ENCODE results near the gene TRIM17.
"Not testable (repeated sequence)": the region's sequence is repeated elsewhere in the genome, so short reads cannot be mapped to it uniquely, and the experiment has no call there.

The TRIM17 gene

DNA sequence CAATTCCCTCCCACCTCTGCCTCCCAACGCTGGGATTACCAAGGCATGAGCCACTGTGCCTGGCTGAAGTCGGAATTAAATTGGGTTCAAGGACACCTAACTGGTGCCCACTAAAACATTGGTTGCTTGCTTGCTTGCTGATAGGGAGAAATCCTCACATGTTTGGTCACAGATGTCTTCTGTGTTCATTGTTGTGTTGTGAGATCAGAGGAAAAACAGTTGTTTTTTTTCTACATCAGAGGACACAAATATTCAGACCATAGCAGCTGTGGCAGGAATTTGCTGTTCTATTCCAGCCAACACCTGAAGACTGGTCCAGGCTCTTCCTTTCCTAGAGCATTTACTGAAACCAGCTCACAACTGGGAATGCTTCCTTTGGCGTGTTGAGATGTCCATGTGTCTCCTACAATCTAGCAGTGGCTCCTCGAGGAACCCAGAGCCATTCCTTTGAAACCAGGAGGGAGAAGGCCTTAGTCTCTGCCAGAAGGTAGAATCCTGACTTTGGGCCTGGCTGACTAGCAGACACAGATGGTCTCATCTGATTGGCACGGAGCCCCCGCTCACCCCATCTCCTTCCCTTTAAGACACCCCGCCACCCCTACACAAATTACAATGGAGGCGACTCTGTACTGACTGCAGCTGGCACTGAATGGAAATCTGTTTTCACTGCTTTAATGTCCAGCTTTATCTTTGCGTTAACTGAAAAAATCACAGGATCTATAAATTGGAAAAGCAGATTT is 24.3 kb upstream of the TRIM17 start:
- Mint-ChIP-seq H3K27me3 (peaks cover 82 to 95% of the 10 kb centered on the region in 2 donors), H3K4me1 (ENCODE audit: low read depth in 2 of 2) (peaks cover 9 to 16% of the 10 kb centered on the region in 2 donors), H3K4me3 (no peak overlapping the region), H3K27ac (no peak overlapping the region), H3K36me3 (ENCODE audit: insufficient read depth) (peaks cover 4% of the 10 kb centered on the region), H3K9me3 (no peaks in the 10 kb centered on the region)
- DNase-seq (no peak), ATAC-seq (replicated peaks) (no peak)

DNA sequence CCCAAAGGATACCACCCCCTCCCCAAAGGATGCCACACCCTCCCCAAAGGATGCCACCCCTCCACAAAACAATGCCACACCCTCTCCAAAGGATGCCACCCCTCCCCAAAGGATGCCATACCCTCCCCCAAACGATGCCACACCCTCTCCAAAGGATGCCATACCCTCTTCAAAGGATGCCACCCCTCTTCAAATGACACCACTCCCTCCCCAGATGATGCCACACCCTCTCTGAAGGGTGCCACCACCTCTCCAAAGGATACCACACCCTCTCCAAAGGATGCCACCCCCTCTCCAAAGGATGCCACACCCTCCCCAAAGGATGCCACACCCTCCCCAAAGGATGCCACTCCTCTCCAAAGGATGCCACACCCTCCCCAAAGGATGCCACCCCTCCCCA is 21.6 kb upstream of the TRIM17 start:
- Mint-ChIP-seq H3K36me3 (ENCODE audit: insufficient read depth) (peaks cover 4% of the 10 kb centered on the region), H3K27ac (no peak overlapping the region), H3K27me3 (peaks cover 75 to 95% of the 10 kb centered on the region in 2 donors), H3K4me3 (no peak overlapping the region), H3K9me3 (no peaks in the 10 kb centered on the region), H3K4me1 (ENCODE audit: low read depth in 2 of 2) (peaks cover 0 to 7% of the 10 kb centered on the region in 2 donors)
- DNase-seq (no peak), ATAC-seq (replicated peaks) (no peak)

DNA sequence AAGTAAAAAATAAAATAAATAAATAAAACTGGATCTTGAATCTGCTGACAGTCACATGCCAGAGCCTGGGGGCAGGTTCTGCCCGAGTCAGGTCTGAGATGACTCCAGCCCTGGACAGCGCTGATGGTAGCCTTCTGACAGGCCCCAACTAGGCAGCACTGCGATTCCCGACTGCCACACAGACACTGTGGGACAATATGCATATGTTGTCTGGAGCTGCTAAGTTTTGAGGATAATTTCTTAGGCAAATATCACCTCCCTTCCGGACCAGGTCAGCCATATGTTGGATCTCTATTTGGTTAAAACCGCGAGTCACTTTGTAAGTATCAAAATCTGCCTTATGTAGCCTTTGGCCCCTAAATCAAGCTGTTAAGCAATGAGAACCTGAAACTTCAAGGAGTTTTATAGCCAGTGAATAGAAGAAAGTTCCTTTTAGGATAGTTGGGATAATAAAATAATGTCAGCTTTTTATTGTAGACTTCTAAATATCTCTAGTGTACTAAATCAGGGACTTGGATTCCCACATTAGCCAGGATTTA is 20.8 kb upstream of the TRIM17 start:
- H3K27me3 Mint-ChIP-seq: peaks cover 74 to 95% of the 10 kb centered on the region in 2 donors
- no peak for DNase-seq
- no peaks in the 10 kb centered on the region for H3K9me3 Mint-ChIP-seq
- ATAC-seq (replicated peaks): no peak
- H3K36me3 Mint-ChIP-seq (ENCODE audit: insufficient read depth): peaks cover 4% of the 10 kb centered on the region
- H3K4me3 Mint-ChIP-seq: no peak overlapping the region
- peaks cover 0 to 7% of the 10 kb centered on the region in 2 donors for H3K4me1 Mint-ChIP-seq (ENCODE audit: low read depth in 2 of 2)
- no peak overlapping the region for H3K27ac Mint-ChIP-seq

DNA sequence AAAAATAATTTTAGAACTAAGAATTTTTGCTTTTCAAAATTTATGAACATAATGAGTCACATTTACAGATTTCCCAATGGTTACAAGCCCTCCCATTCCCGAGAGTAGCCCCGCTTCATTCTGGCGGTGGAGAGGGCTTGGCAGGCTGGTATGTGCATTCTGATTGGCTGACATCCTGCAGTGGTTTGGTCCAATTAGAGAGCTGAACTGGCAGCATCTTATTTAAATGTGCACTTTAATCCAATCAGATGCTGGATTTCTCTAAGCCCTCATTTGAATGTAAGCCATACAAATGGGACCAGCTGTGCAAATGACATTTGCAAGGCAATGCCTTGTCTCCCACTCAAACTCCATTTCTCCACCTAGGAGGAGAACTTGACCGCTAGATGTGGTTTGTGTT is 18.0 kb upstream of the TRIM17 start:
- Mint-ChIP-seq H3K27me3 (peaks cover 47 to 81% of the 10 kb centered on the region in 2 donors), H3K27ac (no peak overlapping the region), H3K4me3 (no peak overlapping the region), H3K9me3 (no peaks in the 10 kb centered on the region), H3K36me3 (ENCODE audit: insufficient read depth) (no peaks in the 10 kb centered on the region), H3K4me1 (ENCODE audit: low read depth in 2 of 2) (peaks cover 0 to 5% of the 10 kb centered on the region in 2 donors)
- no peak for DNase-seq
- no peak for ATAC-seq (replicated peaks)

DNA sequence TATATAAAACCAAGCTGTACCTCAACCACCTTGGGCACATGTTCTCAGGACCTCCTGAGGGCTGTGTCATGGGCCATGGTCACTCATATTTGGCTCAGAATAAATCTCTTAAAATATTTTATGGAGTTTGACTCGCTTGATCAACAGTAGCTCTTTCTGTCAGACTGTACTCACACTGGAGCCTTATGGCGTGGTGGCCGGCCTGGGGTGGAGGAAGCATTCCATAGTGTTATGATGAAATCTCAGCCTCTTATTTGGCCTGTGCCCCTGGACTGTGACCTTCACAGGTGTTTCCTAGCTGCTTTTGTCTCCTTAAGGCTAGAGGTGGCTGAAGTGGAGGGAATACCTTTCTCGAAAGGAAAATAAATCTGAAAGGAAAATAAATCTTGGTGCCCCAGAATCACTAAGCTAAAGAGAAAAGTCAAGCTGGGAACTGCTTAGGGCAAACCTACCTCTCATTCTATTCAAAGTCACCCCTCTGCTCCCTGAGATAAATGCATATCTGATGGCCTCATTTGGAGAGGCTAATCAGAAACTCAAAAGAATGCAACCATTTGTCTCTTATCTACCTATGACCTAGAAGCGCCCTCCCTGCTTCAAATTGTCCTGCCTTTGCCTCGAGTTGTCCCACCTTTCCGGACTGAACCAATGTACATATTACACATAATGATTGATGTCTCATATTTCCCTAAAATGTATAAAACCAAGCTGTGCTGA is 16.8 kb upstream of the TRIM17 start:
- H3K4me1 Mint-ChIP-seq (ENCODE audit: low read depth in 2 of 2); DNase-seq; ATAC-seq (replicated peaks); H3K4me3 Mint-ChIP-seq; H3K9me3 Mint-ChIP-seq; H3K36me3 Mint-ChIP-seq (ENCODE audit: insufficient read depth); H3K27ac Mint-ChIP-seq: not testable (repeated sequence)
- H3K27me3 Mint-ChIP-seq: peaks cover 35 to 81% of the 10 kb centered on the region in 2 donors

DNA sequence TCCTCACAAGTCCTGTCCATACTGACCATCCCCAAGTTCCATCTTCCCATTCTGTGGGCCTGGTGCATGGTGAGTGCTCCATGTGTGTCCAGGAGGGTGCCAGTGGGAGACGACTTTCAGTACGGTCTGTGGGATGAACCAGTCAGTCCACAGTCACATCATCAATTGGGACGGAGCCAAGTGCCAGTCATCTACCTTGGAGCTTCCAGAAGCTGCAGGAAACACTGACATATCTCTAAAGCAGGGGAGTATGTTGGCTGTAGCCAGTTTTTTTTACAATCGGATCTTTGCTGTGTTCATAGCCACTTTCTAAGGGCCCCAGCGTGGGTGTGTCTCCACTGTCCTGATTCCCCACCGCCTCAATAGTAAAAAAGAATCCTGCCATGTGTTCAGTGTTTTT is 13.6 kb upstream of the TRIM17 start:
- ATAC-seq (replicated peaks) (no peak), DNase-seq (no peak)
- H3K36me3 Mint-ChIP-seq (ENCODE audit: insufficient read depth): no peaks in the 10 kb centered on the region
- H3K4me1 Mint-ChIP-seq (ENCODE audit: low read depth in 2 of 2): no peaks in the 10 kb centered on the region
- H3K9me3 Mint-ChIP-seq: no peaks in the 10 kb centered on the region
- H3K4me3 Mint-ChIP-seq: no peak overlapping the region
- H3K27me3 Mint-ChIP-seq: peaks cover 22 to 60% of the 10 kb centered on the region in 2 donors
- H3K27ac Mint-ChIP-seq: no peak overlapping the region

DNA sequence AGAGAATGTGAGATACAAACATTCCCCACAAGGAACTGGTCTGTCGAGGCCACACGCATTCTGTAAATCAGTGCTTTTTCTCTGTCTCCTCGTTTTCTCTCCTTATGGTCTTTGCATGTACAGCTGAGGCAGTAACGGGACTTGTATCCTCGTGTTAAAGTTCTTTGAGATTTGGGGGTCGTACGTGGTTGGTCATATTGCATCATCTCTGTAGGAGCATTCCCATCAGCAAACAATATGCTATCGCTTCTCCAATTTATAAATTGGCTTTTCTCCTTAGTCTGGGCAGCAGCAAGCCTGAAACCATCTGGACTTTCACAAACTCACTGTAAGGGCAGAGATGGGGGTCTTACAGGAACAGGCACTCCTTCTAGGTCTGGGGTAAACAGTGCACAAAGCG is 13.0 kb upstream of the TRIM17 start:
- no peak for ATAC-seq (replicated peaks)
- H3K36me3 Mint-ChIP-seq (ENCODE audit: insufficient read depth): no peaks in the 10 kb centered on the region
- no peak overlapping the region for H3K27ac Mint-ChIP-seq
- DNase-seq: no peak
- no peaks in the 10 kb centered on the region for H3K4me1 Mint-ChIP-seq (ENCODE audit: low read depth in 2 of 2)
- no peak overlapping the region for H3K4me3 Mint-ChIP-seq
- peaks cover 17 to 55% of the 10 kb centered on the region in 2 donors for H3K27me3 Mint-ChIP-seq
- no peaks in the 10 kb centered on the region for H3K9me3 Mint-ChIP-seq

DNA sequence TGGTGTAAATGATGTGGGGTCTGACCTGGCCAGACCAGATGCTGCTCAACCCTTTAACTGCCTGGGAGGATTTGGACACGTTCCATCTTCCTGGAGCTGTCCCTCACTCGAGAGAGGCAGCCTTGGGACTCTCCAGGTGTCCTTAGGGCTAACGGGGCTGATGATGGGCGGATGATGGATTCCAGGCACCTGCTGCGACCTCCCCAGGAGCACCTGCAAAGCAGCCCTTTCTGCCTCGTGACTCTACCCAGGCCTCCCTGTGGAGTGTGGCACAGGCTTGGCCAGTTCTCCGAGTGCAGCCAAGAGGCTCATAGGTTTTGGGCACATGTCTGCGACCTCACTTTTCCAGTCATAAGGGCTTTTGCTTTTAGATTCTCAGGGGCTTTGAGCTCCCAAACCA is 12.3 kb upstream of the TRIM17 start:
- no peaks in the 10 kb centered on the region for H3K4me1 Mint-ChIP-seq (ENCODE audit: low read depth in 2 of 2)
- DNase-seq: no peak
- ATAC-seq (replicated peaks): no peak
- no peaks in the 10 kb centered on the region for H3K9me3 Mint-ChIP-seq
- H3K27ac Mint-ChIP-seq: no peak overlapping the region
- H3K27me3 Mint-ChIP-seq: peaks cover 15 to 48% of the 10 kb centered on the region in 2 donors
- no peaks in the 10 kb centered on the region for H3K36me3 Mint-ChIP-seq (ENCODE audit: insufficient read depth)
- no peak overlapping the region for H3K4me3 Mint-ChIP-seq

DNA sequence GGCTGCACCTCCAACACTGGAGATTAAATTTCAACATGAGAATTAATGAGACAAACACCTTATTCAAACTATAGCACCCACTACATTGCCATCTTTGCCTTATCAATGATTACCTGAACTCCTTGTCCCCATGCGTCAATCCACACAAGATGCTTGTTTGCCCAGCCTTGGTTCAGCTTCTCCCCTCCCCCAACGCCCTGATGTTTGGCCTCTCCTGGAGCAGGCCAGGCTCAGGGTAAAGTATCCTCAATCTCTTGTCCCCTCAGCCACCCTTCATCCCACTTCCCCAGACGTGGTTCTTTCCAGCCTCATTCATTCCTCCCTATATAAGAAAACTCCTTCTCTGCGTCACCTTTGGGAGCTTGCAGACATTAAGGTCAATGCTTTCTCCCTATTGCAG is 11.8 kb upstream of the TRIM17 start:
- Mint-ChIP-seq H3K4me3 (no peak overlapping the region), H3K27me3 (peaks cover 9 to 42% of the 10 kb centered on the region in 2 donors), H3K36me3 (ENCODE audit: insufficient read depth) (no peaks in the 10 kb centered on the region), H3K9me3 (no peaks in the 10 kb centered on the region), H3K27ac (no peak overlapping the region), H3K4me1 (ENCODE audit: low read depth in 2 of 2) (no peaks in the 10 kb centered on the region)
- DNase-seq (no peak), ATAC-seq (replicated peaks) (no peak)

DNA sequence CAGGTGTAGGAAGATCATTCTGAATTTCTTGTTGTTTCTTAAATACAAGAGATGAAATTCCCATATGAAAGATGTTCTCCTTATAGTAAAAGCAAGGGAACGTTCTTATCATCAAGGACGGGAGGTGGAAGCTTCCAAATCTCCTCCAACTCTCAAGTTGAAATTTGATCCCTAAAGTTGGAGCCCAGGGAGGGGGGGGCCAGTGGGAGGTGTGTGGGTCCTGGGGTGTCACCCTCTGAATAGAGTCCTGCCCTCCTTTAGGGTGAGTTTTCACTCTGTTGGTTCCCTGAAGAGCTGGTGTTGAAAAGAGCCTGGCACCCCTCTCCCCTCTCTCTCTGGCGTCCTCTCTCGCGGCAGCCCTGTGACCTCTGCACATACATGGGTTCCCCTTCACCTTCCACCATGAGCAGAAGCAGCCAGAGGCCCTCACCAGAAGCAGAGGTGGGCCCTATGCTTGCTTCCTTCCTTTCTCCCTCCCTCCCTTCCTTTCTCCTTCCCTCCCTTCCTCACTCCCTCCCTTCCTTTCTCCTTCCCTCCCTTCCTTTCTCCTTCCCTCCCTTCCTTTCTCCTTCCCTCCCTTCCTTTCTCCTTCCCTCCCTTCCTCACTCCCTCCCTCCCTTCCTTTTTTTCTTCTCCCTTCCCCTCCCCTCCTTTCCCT is 10.0 kb upstream of the TRIM17 start:
- peaks cover 0 to 2% of the 10 kb centered on the region in 2 donors for H3K4me1 Mint-ChIP-seq (ENCODE audit: low read depth in 2 of 2)
- H3K27ac Mint-ChIP-seq: no peak overlapping the region
- H3K27me3 Mint-ChIP-seq: peaks cover 0 to 27% of the 10 kb centered on the region in 2 donors
- no peak for ATAC-seq (replicated peaks)
- H3K36me3 Mint-ChIP-seq (ENCODE audit: insufficient read depth): no peaks in the 10 kb centered on the region
- no peaks in the 10 kb centered on the region for H3K9me3 Mint-ChIP-seq
- H3K4me3 Mint-ChIP-seq: no peak overlapping the region
- DNase-seq: no peak

DNA sequence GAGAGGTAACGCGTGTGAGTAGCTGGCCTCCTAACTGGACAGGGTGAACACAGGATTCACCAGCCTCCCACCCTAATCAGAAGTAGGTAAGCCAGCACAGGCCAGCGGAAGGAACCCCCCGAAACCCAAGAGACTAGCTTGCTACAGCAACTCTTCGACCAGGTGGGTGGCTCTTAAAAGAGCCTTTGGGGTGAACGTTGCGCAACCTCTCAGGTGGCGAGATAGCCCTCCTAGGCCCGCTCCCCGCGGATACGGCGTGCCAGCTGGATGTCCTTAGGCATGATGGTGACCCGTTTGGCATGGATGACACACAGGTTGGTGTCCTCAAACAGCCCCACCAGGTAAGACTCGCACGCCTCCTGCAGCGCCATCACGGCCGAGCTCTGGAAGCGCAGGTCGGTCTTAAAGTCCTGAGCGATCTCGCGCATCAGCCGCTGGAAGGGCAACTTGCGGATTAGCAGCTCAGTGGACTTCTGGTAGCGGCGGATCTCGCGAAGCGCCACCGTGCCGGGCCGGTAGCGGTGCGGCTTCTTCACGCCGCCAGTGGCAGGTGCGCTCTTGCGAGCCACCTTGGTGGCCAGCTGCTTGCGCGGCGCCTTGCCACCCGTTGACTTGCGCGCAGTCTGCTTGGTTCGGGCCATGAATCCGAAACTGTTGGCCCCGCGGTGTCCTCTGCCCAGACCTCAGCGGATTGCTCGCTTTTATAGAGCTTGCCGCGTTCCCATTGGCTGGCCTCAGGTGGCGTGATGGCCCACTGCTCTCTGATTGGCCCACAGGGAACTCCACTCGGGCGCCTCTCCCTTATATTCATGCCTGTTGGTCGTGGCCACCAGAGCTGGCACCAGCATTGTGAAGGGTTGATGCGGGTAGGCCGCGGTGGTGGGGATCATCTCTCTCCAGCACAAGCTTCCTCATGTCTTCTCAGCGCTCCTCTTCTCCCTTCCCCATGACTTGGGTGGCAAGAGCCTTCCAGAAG is 8.3 kb upstream of the TRIM17 start:
- Mint-ChIP-seq H3K4me3 (no peak overlapping the region), H3K27ac (no peak overlapping the region), H3K27me3 (peaks cover 0 to 21% of the 10 kb centered on the region in 2 donors), H3K36me3 (ENCODE audit: insufficient read depth) (no peaks in the 10 kb centered on the region), H3K4me1 (ENCODE audit: low read depth in 2 of 2) (peaks cover 0 to 2% of the 10 kb centered on the region in 2 donors), H3K9me3 (no peaks in the 10 kb centered on the region)
- ATAC-seq (replicated peaks) (no peak), DNase-seq (no peak)

DNA sequence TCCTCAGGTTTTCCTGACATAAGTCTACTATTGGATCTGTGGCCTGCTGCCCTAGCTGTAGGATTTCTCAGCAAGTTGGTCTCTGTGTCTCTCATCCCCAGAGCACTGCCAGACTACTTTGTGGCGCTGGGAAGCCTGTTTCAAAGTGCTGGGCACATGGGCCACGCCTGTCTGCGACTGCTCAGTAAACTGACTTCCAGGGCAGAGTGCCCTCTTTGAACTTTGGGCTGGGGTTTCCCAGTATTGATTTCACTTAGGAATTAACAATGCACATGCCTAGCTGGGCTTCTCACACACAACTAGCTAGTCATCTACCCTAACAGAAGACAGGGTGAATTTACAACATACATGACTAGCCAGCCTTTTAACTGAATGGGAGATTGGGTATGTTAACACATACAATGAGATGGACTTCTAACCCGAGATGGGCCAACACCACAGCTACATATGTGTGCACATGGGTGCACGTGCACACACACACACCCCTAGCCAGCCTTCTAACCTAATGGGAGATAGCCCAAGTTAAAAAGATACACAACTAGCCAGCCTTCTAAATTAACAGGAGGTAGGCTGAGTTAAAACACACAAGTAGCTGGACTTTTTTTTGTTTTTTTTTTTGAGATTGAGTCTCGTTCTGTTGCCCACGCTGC is 6.9 kb upstream of the TRIM17 start:
- Mint-ChIP-seq H3K4me1 (ENCODE audit: low read depth in 2 of 2) (peaks cover 0 to 2% of the 10 kb centered on the region in 2 donors), H3K4me3 (no peak overlapping the region), H3K27me3 (peaks cover 0 to 6% of the 10 kb centered on the region in 2 donors), H3K27ac (no peak overlapping the region), H3K36me3 (ENCODE audit: insufficient read depth) (no peaks in the 10 kb centered on the region), H3K9me3 (no peaks in the 10 kb centered on the region)
- DNase-seq: no peak
- ATAC-seq (replicated peaks): no peak
